Lower lobe of right lung (tissue), 2 donors: ENCODE results near the gene UST. TPM values are rescaled to one million over a fixed set of nuclear protein-coding genes. Genes with fewer than 3 reads are reported as not detected.

Source experiments
- ATAC-seq, 2 donors: fragments of 200-7000 bp; cut with Tn5 transposase; one replicate each; pipeline ENCODE4 v1.9.1; 2020 to 2022; ENCODE audit warnings: mild to moderate bottlenecking in 2 of 2, moderate library complexity in 2 of 2
- DNase-seq: peaks from one replicate; pipeline ENCODE4 v3.0.0-alpha.2; 2020
- H3K27ac ChIP-seq: fragments of 200-600 bp; one replicate; pipeline ENCODE4 v1.8.0; 2022
- H3K27me3 ChIP-seq: fragments of 200-600 bp; one replicate; pipeline ENCODE4 v1.8.0; 2022; ENCODE audit warnings: low read depth
- H3K36me3 ChIP-seq: fragments of 200-600 bp; one replicate; pipeline ENCODE4 v1.8.0; 2022; ENCODE audit warnings: mild to moderate bottlenecking
- H3K4me1 ChIP-seq: fragments of 200-600 bp; one replicate; pipeline ENCODE4 v1.8.0; 2022
- H3K4me3 ChIP-seq: fragments of 200-600 bp; one replicate; pipeline ENCODE4 v1.8.0; 2022; ENCODE audit warnings: mild to moderate bottlenecking
- H3K9me3 ChIP-seq: fragments of 200-600 bp; one replicate; pipeline ENCODE4 v1.8.0; 2022
- CTCF ChIP-seq: fragments of 200-600 bp; IDR thresholded peaks from one replicate; pipeline ENCODE4 v1.8.0; 2022; ENCODE audit warnings: antibody characterized with exemption, mild to moderate bottlenecking
- intact Hi-C: fragments of 100-400 bp; cut with DNase I; formaldehyde crosslinking; loops from one replicate; pipeline ENCODE4 v1.11.0; 2022
- total RNA-seq: library from RNA; stranded (reverse); fragmentation: NEBNext Ultra II Directional; extraction: Animal tissue kit (Norgen Biotek cat#: 25700); gene quantifications from one replicate; pipeline ENCODE4 v1.2.1, GENCODE V29; 2021
- donor health status: DM: no; HTN: yes; CAD: no; lungs with severe emphysema.

UST gene
- total RNA-seq, 1 donor from 2014 or later, result 11.8 TPM

GRCh38 chr6:148898376-148899014 lies 151.7 kb downstream of the UST start:
- no peaks in the 10 kb centered on the region for H3K4me1 ChIP-seq
- DNase-seq (no peak), ATAC-seq (no peak)
- no peak overlapping the region for H3K27ac ChIP-seq
- H3K9me3 ChIP-seq, result no peaks in the 10 kb centered on the region
- no peaks in the 10 kb centered on the region for H3K27me3 ChIP-seq
- H3K36me3 ChIP-seq, result no peaks in the 10 kb centered on the region
- no peak for TF ChIP-seq CTCF
- intact Hi-C loops, result no loop called here
- H3K4me3 ChIP-seq, result no peak overlapping the region

- intact Hi-C loops, result no loop called here
- Histone ChIP-seq H3K27ac (no peak overlapping the region), H3K4me3 (no peak overlapping the region), H3K9me3 (no peaks in the 10 kb centered on the region), H3K27me3 (no peaks in the 10 kb centered on the region), H3K36me3 (no peaks in the 10 kb centered on the region), H3K4me1 (no peaks in the 10 kb centered on the region)
- DNase-seq, result no peak
- ATAC-seq, result no peak
- no peak for TF ChIP-seq CTCF
Measured at GRCh38 chr6:148904896-148905870, 158.4 kb downstream of the UST start.

GRCh38 chr6:148905901-148906300 lies 159.1 kb downstream of the UST start:
- DNase-seq (no peak), ATAC-seq (no peak)
- intact Hi-C loops, result no loop called here
- Histone ChIP-seq H3K9me3 (no peaks in the 10 kb centered on the region), H3K4me1 (no peaks in the 10 kb centered on the region), H3K27me3 (no peaks in the 10 kb centered on the region), H3K27ac (no peak overlapping the region), H3K4me3 (no peak overlapping the region), H3K36me3 (no peaks in the 10 kb centered on the region)
- no peak for TF ChIP-seq CTCF

GRCh38 chr6:148906386-148906785 lies 159.6 kb downstream of the UST start:
- H3K27me3 ChIP-seq, result no peaks in the 10 kb centered on the region
- no peaks in the 10 kb centered on the region for H3K4me1 ChIP-seq
- H3K36me3 ChIP-seq, result no peaks in the 10 kb centered on the region
- ATAC-seq (no peak), DNase-seq (no peak)
- TF ChIP-seq CTCF, result no peak
- no peak overlapping the region for H3K27ac ChIP-seq
- intact Hi-C loops, result no loop called here
- H3K9me3 ChIP-seq, result no peaks in the 10 kb centered on the region
- no peak overlapping the region for H3K4me3 ChIP-seq

- H3K4me1 ChIP-seq, result no peaks in the 10 kb centered on the region
- DNase-seq (no peak), ATAC-seq (no peak)
- H3K27me3 ChIP-seq, result no peaks in the 10 kb centered on the region
- no peak overlapping the region for H3K27ac ChIP-seq
- H3K9me3 ChIP-seq, result no peaks in the 10 kb centered on the region
- TF ChIP-seq CTCF, result no peak
- H3K4me3 ChIP-seq, result no peak overlapping the region
- intact Hi-C loops, result no loop called here
- no peaks in the 10 kb centered on the region for H3K36me3 ChIP-seq
Measured at GRCh38 chr6:148907573-148907972, 160.7 kb downstream of the UST start.
